ENCODE measurements around the gene WDR59. TPM values are rescaled to one million over a fixed set of nuclear protein-coding genes. Genes with fewer than 3 reads are reported as not detected.

The WDR59 gene
- polyA plus RNA-seq, 1 experiment = 48.1 TPM

- ChIA-PET CTCF (interaction anchor here (2.5 kb wide), 1 partner anchor 25 kb away, joined by 16 read pairs; no protein-coding TSS in a partner anchor), POLR2A (no interaction called here)
- TF ChIP-seq CTCF (IDR thresholded peaks at IDR 0.05; ENCODE audit: low read depth, low read length) = no peak
- no peak overlapping the region for H3K27ac ChIP-seq (ENCODE audit: low read depth, low read length)
- no peaks in the 10 kb centered on the region for H3K9me3 ChIP-seq (ENCODE audit: control insufficient read depth, insufficient read depth, low read length)
- H3K4me3 ChIP-seq (ENCODE audit: low read depth, low read length) = no peak overlapping the region
- DNase-seq (ENCODE audit: low read depth, low spot score) = no peak
- no peaks in the 10 kb centered on the region for H3K27me3 ChIP-seq (ENCODE audit: control insufficient read depth, insufficient read depth, low read length)
Measured at GRCh38 chr16:74888232-74888862, 96.6 kb downstream of the WDR59 start.

- CTCF ChIA-PET = interaction anchor here (0.6 to 4.7 kb wide), 2 partner anchors 25 to 181 kb away, joined by 5 to 25 read pairs; no protein-coding TSS in a partner anchor
- POLR2A ChIA-PET = no interaction called here
- DNase-seq (ENCODE audit: low read depth, low spot score) = no peak
- Histone ChIP-seq H3K9me3 (ENCODE audit: control insufficient read depth, insufficient read depth, low read length) (no peaks in the 10 kb centered on the region), H3K27me3 (ENCODE audit: control insufficient read depth, insufficient read depth, low read length) (no peaks in the 10 kb centered on the region), H3K4me3 (ENCODE audit: low read depth, low read length) (no peak overlapping the region), H3K27ac (ENCODE audit: low read depth, low read length) (no peak overlapping the region)
- TF ChIP-seq CTCF (IDR thresholded peaks at IDR 0.05; ENCODE audit: low read depth, low read length) = no peak
Measured at GRCh38 chr16:74887084-74887483, 97.8 kb downstream of the WDR59 start.

GRCh38 chr16:74877706-74878105 lies 107.2 kb downstream of the WDR59 start:
- DNase-seq (ENCODE audit: low read depth, low spot score) = no peak
- ChIA-PET CTCF (interaction anchor here (2.9 kb wide), 1 partner anchor 15 kb away, joined by 15 read pairs; no protein-coding TSS in a partner anchor), POLR2A (no interaction called here)
- H3K27ac ChIP-seq (ENCODE audit: low read depth, low read length) = no peak overlapping the region
- H3K4me3 ChIP-seq (ENCODE audit: low read depth, low read length) = no peak overlapping the region
- no peaks in the 10 kb centered on the region for H3K9me3 ChIP-seq (ENCODE audit: control insufficient read depth, insufficient read depth, low read length)
- no peak for TF ChIP-seq CTCF (IDR thresholded peaks at IDR 0.05; ENCODE audit: low read depth, low read length)
- no peaks in the 10 kb centered on the region for H3K27me3 ChIP-seq (ENCODE audit: control insufficient read depth, insufficient read depth, low read length)

- Histone ChIP-seq H3K4me3 (ENCODE audit: low read depth, low read length) (no peak overlapping the region), H3K27me3 (ENCODE audit: control insufficient read depth, insufficient read depth, low read length) (no peaks in the 10 kb centered on the region), H3K27ac (ENCODE audit: low read depth, low read length) (no peak overlapping the region), H3K9me3 (ENCODE audit: control insufficient read depth, insufficient read depth, low read length) (no peaks in the 10 kb centered on the region)
- POLR2A ChIA-PET = no interaction called here
- CTCF ChIA-PET = interaction anchor here (5.3 kb wide), 1 partner anchor 13 kb away, joined by 43 read pairs; no protein-coding TSS in a partner anchor
- DNase-seq (ENCODE audit: low read depth, low spot score) = no peak
- no peak for TF ChIP-seq CTCF (IDR thresholded peaks at IDR 0.05; ENCODE audit: low read depth, low read length)
Measured at GRCh38 chr16:74874912-74875546, 109.9 kb downstream of the WDR59 start.

GRCh38 chr16:74874123-74874522 lies 110.8 kb downstream of the WDR59 start:
- H3K27ac ChIP-seq (ENCODE audit: low read depth, low read length) = no peak overlapping the region
- no peak overlapping the region for H3K4me3 ChIP-seq (ENCODE audit: low read depth, low read length)
- DNase-seq (ENCODE audit: low read depth, low spot score) = no peak
- CTCF ChIA-PET = interaction anchor here (0.7 to 5.3 kb wide), 3 partner anchors 12 to 276 kb away, joined by 4 to 43 read pairs (median 7); no protein-coding TSS in a partner anchor
- TF ChIP-seq CTCF (IDR thresholded peaks at IDR 0.05; ENCODE audit: low read depth, low read length) = no peak
- POLR2A ChIA-PET = no interaction called here
- H3K9me3 ChIP-seq (ENCODE audit: control insufficient read depth, insufficient read depth, low read length) = no peaks in the 10 kb centered on the region
- H3K27me3 ChIP-seq (ENCODE audit: control insufficient read depth, insufficient read depth, low read length) = no peaks in the 10 kb centered on the region
